ENCODE data around the gene JAZF1.

DNA sequence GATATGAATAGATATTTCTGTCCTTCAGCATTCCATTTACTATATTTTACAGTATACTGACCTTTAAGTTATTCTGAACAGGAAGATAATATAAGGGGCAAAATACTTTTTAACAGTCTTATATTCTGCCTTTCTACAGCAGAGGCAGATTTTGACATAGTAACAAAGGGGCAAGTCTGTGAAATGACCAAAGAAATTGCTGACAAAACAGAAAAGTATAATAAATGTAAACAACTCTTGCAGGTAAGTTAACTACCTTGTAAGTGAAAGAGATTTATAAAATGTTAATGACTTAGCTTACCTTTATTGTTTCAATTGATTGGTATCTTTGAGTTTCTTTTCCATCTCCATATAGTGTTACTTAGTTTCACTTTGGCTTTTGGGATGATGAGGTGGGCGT, 384.6 kb downstream of the JAZF1 start:
- TF ChIP-seq, protein P1, sequence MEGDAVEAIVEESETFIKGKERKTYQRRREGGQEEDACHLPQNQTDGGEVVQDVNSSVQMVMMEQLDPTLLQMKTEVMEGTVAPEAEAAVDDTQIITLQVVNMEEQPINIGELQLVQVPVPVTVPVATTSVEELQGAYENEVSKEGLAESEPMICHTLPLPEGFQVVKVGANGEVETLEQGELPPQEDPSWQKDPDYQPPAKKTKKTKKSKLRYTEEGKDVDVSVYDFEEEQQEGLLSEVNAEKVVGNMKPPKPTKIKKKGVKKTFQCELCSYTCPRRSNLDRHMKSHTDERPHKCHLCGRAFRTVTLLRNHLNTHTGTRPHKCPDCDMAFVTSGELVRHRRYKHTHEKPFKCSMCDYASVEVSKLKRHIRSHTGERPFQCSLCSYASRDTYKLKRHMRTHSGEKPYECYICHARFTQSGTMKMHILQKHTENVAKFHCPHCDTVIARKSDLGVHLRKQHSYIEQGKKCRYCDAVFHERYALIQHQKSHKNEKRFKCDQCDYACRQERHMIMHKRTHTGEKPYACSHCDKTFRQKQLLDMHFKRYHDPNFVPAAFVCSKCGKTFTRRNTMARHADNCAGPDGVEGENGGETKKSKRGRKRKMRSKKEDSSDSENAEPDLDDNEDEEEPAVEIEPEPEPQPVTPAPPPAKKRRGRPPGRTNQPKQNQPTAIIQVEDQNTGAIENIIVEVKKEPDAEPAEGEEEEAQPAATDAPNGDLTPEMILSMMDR (IDR thresholded peaks at IDR 0.05) = no peak
- TF ChIP-seq POLR2AphosphoS5 (IDR thresholded peaks at IDR 0.05) (no peak), POLR2A (IDR thresholded peaks at IDR 0.05) (no peak), EP300 (IDR thresholded peaks at IDR 0.05) (no peak)

All from gastroesophageal sphincter (tissue), 3 donors.